HepG2 (cell line): ENCODE results near the gene CAMK2G. TPM values are rescaled to one million over a fixed set of nuclear protein-coding genes. Genes with fewer than 3 reads are reported as not detected.

Source experiments
- ATAC-seq: fragments of 200-7000 bp; cut with Tn5 transposase; 3 replicates; pipeline ENCODE4 v1.9.1; 2020; ENCODE audit warnings: mild to moderate bottlenecking, moderate library complexity
- BruUV-seq: library from RNA; stranded (reverse); fragments of 400-500 nt; replicated peaks from 2 replicates; lab custom pipeline; 2021; lab: Mats Ljungman, UMichigan
- CTCF ChIA-PET: fragments of 300-600 bp; formaldehyde crosslinking; extraction: SDS; loops from one replicate; lab custom pipeline; 2021; ENCODE audit warnings: low total read pairs, inconsistent platforms, low intra/inter-chr PET ratio; lab: Yijun Ruan, JAX
- POLR2A ChIA-PET: fragments of 350-600 bp; sonication (Branson Sonifier 250); formaldehyde crosslinking; loops from one replicate; lab custom pipeline; 2020; ENCODE audit warnings: antibody characterized with exemption, inconsistent platforms; lab: Yijun Ruan, JAX
- DNase-seq: peaks from one replicate; pipeline ENCODE4 v3.0.0-alpha.2; 2015; ENCODE audit warnings: low spot score
- FAIRE-seq: peaks from 3 replicates; lab custom pipeline; 2011; peaks lifted over from hg19 to GRCh38; lab: Jason Lieb, UNC
- H2AFZ ChIP-seq: one replicate; pipeline ENCODE4 v1.6.1; 2011; ENCODE audit warnings: low read length, inconsistent platforms
- H3K27ac ChIP-seq: fragments of 300-600 bp; 3 replicates; pipeline ENCODE4 v1.8.0; 2011; ENCODE audit warnings: mixed run types, mild to moderate bottlenecking, mixed read lengths, low read length, inconsistent platforms; ENCODE audit not compliant: insufficient read depth; ENCODE audit errors: extremely low read length
- H3K27me3 ChIP-seq, 2 experiments: fragments of 200-600 bp in 1 of 2; 2 replicates in 1 of 2; 3 replicates in 1 of 2; pipeline versions ENCODE4 v1.6.0 to v1.8.0; 2011; ENCODE audit warnings: low read length in 2 of 2, mild to moderate bottlenecking in 2 of 2, moderate library complexity in 2 of 2, inconsistent platforms in 1 of 2; ENCODE audit not compliant: insufficient read depth in 2 of 2, control insufficient read depth in 1 of 2
- H3K36me3 ChIP-seq, 2 experiments: fragments of 200-600 bp in 1 of 2; replicated peaks in 1 of 2; 2 replicates in 1 of 2; 3 replicates in 1 of 2; pipeline versions ENCODE4 v1.5.1 to v1.8.0; 2011; ENCODE audit warnings: low read length in 2 of 2, inconsistent platforms in 1 of 2; ENCODE audit not compliant: insufficient read depth in 2 of 2, control insufficient read depth in 1 of 2
- H3K4me1 ChIP-seq: 2 replicates; pipeline ENCODE4 v1.5.1; 2012; ENCODE audit warnings: low read length, inconsistent platforms; ENCODE audit not compliant: insufficient read depth
- H3K4me2 ChIP-seq: 2 replicates; pipeline ENCODE4 v1.6.0; 2011; ENCODE audit warnings: low read depth, low read length, inconsistent platforms
- H3K4me3 ChIP-seq, 3 experiments: fragments of 200-600 bp in 1 of 3; sonication (generic), shearing (Covaris generic) in 1 of 3; replicated peaks in 1 of 3; 2 replicates each; pipeline ENCODE4 v1.5.1; 2011 to 2016; ENCODE audit warnings: low read length in 3 of 3, inconsistent platforms in 2 of 3, low read depth in 2 of 3, mild to moderate bottlenecking in 2 of 3, control low read depth in 1 of 3, mixed read lengths in 1 of 3; ENCODE audit not compliant: insufficient read depth in 1 of 3
- H3K79me2 ChIP-seq: one replicate; pipeline ENCODE4 v1.6.1; 2011; ENCODE audit warnings: low read length, inconsistent platforms; ENCODE audit not compliant: insufficient read depth
- H3K9ac ChIP-seq: 2 replicates; pipeline ENCODE4 v1.6.0; 2011; ENCODE audit warnings: mild to moderate bottlenecking, low read depth, low read length, inconsistent platforms; ENCODE audit not compliant: insufficient read depth
- H3K9me3 ChIP-seq: 2 replicates; pipeline ENCODE4 v1.5.1; 2012; ENCODE audit warnings: mild to moderate bottlenecking, low read length
- H4K20me1 ChIP-seq: 2 replicates; pipeline ENCODE4 v1.6.0; 2011; ENCODE audit warnings: inconsistent platforms, mild to moderate bottlenecking, low read length, moderate library complexity; ENCODE audit not compliant: insufficient read depth
- ETV6 ChIP-seq: sonication (generic); formaldehyde crosslinking; conservative IDR thresholded peaks from 2 replicates; pipeline ENCODE4 v1.4.0; 2020; ENCODE audit warnings: missing genetic modification reagents
- HMG20A ChIP-seq: IDR thresholded peaks from 2 replicates; pipeline ENCODE4 v1.6.1; 2016; ENCODE audit warnings: borderline replicate concordance
- KDM2A ChIP-seq: sonication (generic); formaldehyde crosslinking; IDR thresholded peaks from 2 replicates; pipeline ENCODE4 v1.4.0; 2020; ENCODE audit warnings: low read depth, missing genetic modification reagents, borderline replicate concordance
- NFIC ChIP-seq: IDR thresholded peaks from 2 replicates; pipeline ENCODE4 v1.6.1; 2012; ENCODE audit warnings: mild to moderate bottlenecking, low read length, inconsistent platforms
- POLR2G ChIP-seq: fragments of 200-400 bp; formaldehyde crosslinking; IDR thresholded peaks from 2 replicates; pipeline ENCODE4 v1.6.1; 2018; ENCODE audit warnings: mild to moderate bottlenecking, low read depth, low read length, moderate library complexity
- SYNCRIP ChIP-seq: fragments of 200-400 bp; formaldehyde crosslinking; IDR thresholded peaks from 2 replicates; pipeline ENCODE4 v1.6.1; 2018; ENCODE audit warnings: mild to moderate bottlenecking, low read depth, low read length; ENCODE audit not compliant: insufficient read depth
- TCF7 ChIP-seq: sonication (generic); IDR thresholded peaks from 2 replicates; pipeline ENCODE4 v1.6.1; 2016; ENCODE audit warnings: antibody characterized with exemption, low read depth
- ZBTB33 ChIP-seq: sonication (generic); formaldehyde crosslinking; IDR thresholded peaks from 2 replicates; pipeline ENCODE4 v1.4.0; 2020; ENCODE audit warnings: missing genetic modification reagents
- ZC3H13 ChIP-seq: sonication (generic); formaldehyde crosslinking; IDR thresholded peaks from 2 replicates; pipeline ENCODE4 v1.8.1; 2023; ENCODE audit warnings: mild to moderate bottlenecking, missing genetic modification reagents, moderate library complexity
- ZNF550 ChIP-seq: sonication (generic); formaldehyde crosslinking; IDR thresholded peaks from 2 replicates; pipeline ENCODE4 v1.4.0; 2020; ENCODE audit warnings: mild to moderate bottlenecking, missing genetic modification reagents, borderline replicate concordance
- WGBS: methylation state at CpG from one replicate; pipeline ENCODE4 v1.1.6; 2017; ENCODE audit warnings: low lambda C conversion rate; 5-methylcytosine and 5-hydroxymethylcytosine counted together
- in situ Hi-C: cut with HindIII; loops from 2 replicates; pipeline ENCODE4 v1.10.0; 2017; ENCODE audit warnings: low pct_unique_long_range_greater_than_20kb; ENCODE audit not compliant: extremely low pct_ligation_motif_present
- intact Hi-C: fragments of 100-400 bp; cut with micrococcal nuclease; formaldehyde crosslinking; loops from one replicate; pipeline ENCODE4 v1.10.0; 2022; ENCODE audit not compliant: unreplicated experiment
- polyA plus RNA-seq, 8 experiments: library from polyadenylated mRNA; depleted of rRNA in 3 of 8; stranded (reverse) in 7 of 8; unstranded in 1 of 8; fragments of >200 nt; fragmentation: Illumina TruSeq in 4 of 8; extraction: Trizol in 4 of 8; gene quantifications; 2 replicates each; pipeline versions ENCODE4 v1.2.1 to v1.2.3, GENCODE V29; 2011 to 2016; ENCODE audit warnings: low read depth in 4 of 8, missing spikeins in 1 of 8, mixed read lengths in 1 of 8; ENCODE audit not compliant: insufficient read depth in 1 of 8
- total RNA-seq, 5 experiments: library from RNA; depleted of rRNA; stranded (reverse); fragments of >200 nt; fragmentation: Illumina TruSeq; extraction: Trizol; gene quantifications; 2 replicates each; pipeline ENCODE4 v1.2.3, GENCODE V29; 2016; ENCODE audit warnings: low read depth in 1 of 5

CAMK2G gene
- total and polyA plus RNA-seq, 2 of the 13 experiments (the other 11 are each of a cell fraction or from before 2014, with no cell fraction given) = 15.9 to 18.8 TPM

- CTCF ChIA-PET = no interaction called here
- Histone ChIP-seq H4K20me1 (no peaks in the 10 kb centered on the region), H3K27ac (no peak overlapping the region), H3K9ac (no peak overlapping the region), H3K4me3 (no peak overlapping the region), H3K9me3 (no peaks in the 10 kb centered on the region), H3K79me2 (peaks cover 16% of the 10 kb centered on the region), H3K4me1 (peaks cover 12% of the 10 kb centered on the region), H3K27me3 (no peaks in the 10 kb centered on the region; a peak in 1 of 5 replicates), H3K4me2 (no peak overlapping the region), H3K36me3 (peaks cover 37 to 64% of the 10 kb centered on the region in 2 experiments), H2AFZ (no peak overlapping the region)
- intact Hi-C loops (no loop called here), in situ Hi-C loops (no loop called here)
- FAIRE-seq (no peak), DNase-seq (no peak), ATAC-seq (no peak)
- POLR2A ChIA-PET = no interaction called here
- TF ChIP-seq ZBTB33 (CRISPR knock-in tag) (no peak), ETV6 (CRISPR knock-in tag) (no peak), NFIC (no peak), KDM2A (CRISPR knock-in tag) (no peak), HMG20A (CRISPR knock-in tag) (no peak), POLR2G (0 out of 2 replicates have a peak, but pooled peaks have one; percentile 3), SYNCRIP (no peak), TCF7 (no peak), ZC3H13 (CRISPR knock-in tag) (peak; percentile 42; the same call in 1 of the 2 replicates), ZNF550 (CRISPR knock-in tag) (no peak)
- WGBS = 100% methylated on average over 2 of the region's 5 CpGs
- no TSS peak for BruUV-seq
Observed at GRCh38 chr10:73769396-73769795, 105.0 kb downstream of the CAMK2G start.
